GM18505 (cell line): ENCODE measurements around the gene EWSR1.
"Not testable (repeated sequence)": the region's sequence is repeated elsewhere in the genome, so short reads cannot be mapped to it uniquely, and the experiment has no call there.

Source experiments
- ATAC-seq: cut with Tn5 transposase; IDR thresholded peaks from one replicate; pipeline ENCODE4 v1.9.1; 2021; ENCODE audit not compliant: unreplicated experiment
- POLR2A ChIP-seq: IDR thresholded peaks from 4 replicates; pipeline ENCODE4 v1.6.1; 2011; ENCODE audit warnings: borderline replicate concordance; ENCODE audit not compliant: insufficient read depth, insufficient read length; ENCODE audit errors: extremely low read depth

Gene EWSR1

GRCh38 chr22:29342177-29342576 lies 74.1 kb downstream of the EWSR1 start:
- no peak for ATAC-seq
- no peak for TF ChIP-seq POLR2A

GRCh38 chr22:29342577-29343312 lies 74.7 kb downstream of the EWSR1 start:
- ATAC-seq, result no peak
- no peak for TF ChIP-seq POLR2A

- TF ChIP-seq POLR2A, result no peak
- no peak for ATAC-seq
These were observed 75.3 kb downstream of the EWSR1 start for GRCh38 chr22:29343313-29343805.

GRCh38 chr22:29344137-29344536 lies 76.1 kb downstream of the EWSR1 start:
- no peak for TF ChIP-seq POLR2A
- ATAC-seq, result no peak

GRCh38 chr22:29344889-29345288 lies 76.8 kb downstream of the EWSR1 start:
- ATAC-seq, result not testable (repeated sequence)

- ATAC-seq, result no peak
- no peak for TF ChIP-seq POLR2A
These were observed 77.9 kb downstream of the EWSR1 start for GRCh38 chr22:29345932-29346331.

GRCh38 chr22:29346659-29347058 lies 78.6 kb downstream of the EWSR1 start:
- no peak for ATAC-seq
- TF ChIP-seq POLR2A, result no peak

GRCh38 chr22:29348041-29348440 lies 80.0 kb downstream of the EWSR1 start:
- ATAC-seq, result no peak
- no peak for TF ChIP-seq POLR2A

- no peak for TF ChIP-seq POLR2A
These were observed 80.9 kb downstream of the EWSR1 start for GRCh38 chr22:29348956-29349355.

More at GRCh38 chr22:29348956-29349355, 80.9 kb downstream of the EWSR1 start:
- ATAC-seq, result no peak
